GM12878 (cell line): ENCODE data around the gene N4BP2. TPM values are rescaled to one million over a fixed set of nuclear protein-coding genes. Genes with fewer than 3 reads are reported as not detected.

Source experiments
- CBX5 ChIP-seq: sonication (generic); IDR thresholded peaks from 2 replicates; pipeline ENCODE4 v1.6.1; 2016; ENCODE audit warnings: low read depth, moderate library complexity, mild to moderate bottlenecking, inconsistent platforms
- EGR1 ChIP-seq, 2 experiments: IDR thresholded peaks; 1 replicate in 1 of 2; 2 replicates in 1 of 2; pipeline ENCODE4 v1.6.1; 2011 to 2012; ENCODE audit warnings: low read depth in 2 of 2, low read length in 2 of 2, borderline replicate concordance in 1 of 2, mild to moderate bottlenecking in 1 of 2, moderate library complexity in 1 of 2
- FOXK2 ChIP-seq: fragments of 450-650 bp; IDR thresholded peaks from 2 replicates; pipeline ENCODE4 v1.6.1; 2017; ENCODE audit warnings: mild to moderate bottlenecking, moderate library complexity
- HCFC1 ChIP-seq: fragments of 150-350 bp; IDR thresholded peaks from 2 replicates; pipeline ENCODE4 v1.6.1; 2014; ENCODE audit warnings: low read length
- IRF4 ChIP-seq: IDR thresholded peaks from 2 replicates; pipeline ENCODE4 v1.6.1; 2011; ENCODE audit warnings: low read depth, low read length
- JUNB ChIP-seq: IDR thresholded peaks from 2 replicates; pipeline ENCODE4 v1.6.1; 2016; ENCODE audit warnings: antibody characterized with exemption, mild to moderate bottlenecking
- JUND ChIP-seq: IDR thresholded peaks from 2 replicates; pipeline ENCODE4 v1.6.1; 2012; ENCODE audit warnings: low read depth, mild to moderate bottlenecking, low read length, improper control_type of control experiment, moderate library complexity
- KLF5 ChIP-seq: fragments of 450-650 bp; IDR thresholded peaks from 2 replicates; pipeline ENCODE4 v1.6.1; 2014; ENCODE audit warnings: mild to moderate bottlenecking; ENCODE audit not compliant: partially characterized antibody
- MEF2B ChIP-seq: fragments of 450-650 bp; IDR thresholded peaks from 2 replicates; pipeline ENCODE4 v1.6.1; 2018; ENCODE audit warnings: mild to moderate bottlenecking, moderate library complexity; ENCODE audit not compliant: partially characterized antibody, poor library complexity, severe bottlenecking
- MTA2 ChIP-seq: fragments of 450-650 bp; IDR thresholded peaks from 2 replicates; pipeline ENCODE4 v1.6.1; 2016; ENCODE audit warnings: low read depth, mild to moderate bottlenecking, moderate library complexity
- MTA3 ChIP-seq: IDR thresholded peaks from 2 replicates; pipeline ENCODE4 v1.6.1; 2012; ENCODE audit warnings: low read length, inconsistent platforms, borderline replicate concordance
- MYC ChIP-seq: IDR thresholded peaks from 2 replicates; pipeline ENCODE4 v1.6.1; 2011; ENCODE audit warnings: mild to moderate bottlenecking, low read length, moderate library complexity, inconsistent platforms; ENCODE audit not compliant: insufficient read depth, insufficient replicate concordance, insufficient read length, severe bottlenecking
- NFXL1 ChIP-seq: fragments of 450-650 bp; IDR thresholded peaks from 2 replicates; pipeline ENCODE4 v1.6.1; 2017; ENCODE audit warnings: antibody characterized with exemption, mild to moderate bottlenecking, borderline replicate concordance
- POLR2A ChIP-seq: IDR thresholded peaks from 2 replicates; pipeline ENCODE4 v1.6.1; 2011; ENCODE audit warnings: low read depth, mild to moderate bottlenecking, low read length
- RUNX3 ChIP-seq: IDR thresholded peaks from 2 replicates; pipeline ENCODE4 v1.6.1; 2012; ENCODE audit warnings: low read length, inconsistent platforms
- SIX5 ChIP-seq: IDR thresholded peaks from 2 replicates; pipeline ENCODE4 v1.6.1; 2011; ENCODE audit warnings: mild to moderate bottlenecking, low read depth, low read length, moderate library complexity; ENCODE audit not compliant: severe bottlenecking
- SUPT20H ChIP-seq: IDR thresholded peaks from 2 replicates; pipeline ENCODE4 v1.6.1; 2011; ENCODE audit warnings: low read depth, mild to moderate bottlenecking, low read length, moderate library complexity, borderline replicate concordance; ENCODE audit not compliant: control insufficient read depth
- ZNF274 ChIP-seq: IDR thresholded peaks from one replicate; pipeline ENCODE4 v1.8.0; 2011; ENCODE audit not compliant: insufficient read length, insufficient read depth
- ZNF384 ChIP-seq: IDR thresholded peaks from 2 replicates; pipeline ENCODE4 v1.6.1; 2012; ENCODE audit warnings: low read depth, mild to moderate bottlenecking, low read length, improper control_type of control experiment, borderline replicate concordance
- polyA plus RNA-seq, 11 experiments: library from polyadenylated mRNA; depleted of rRNA in 4 of 11; unstranded in 6 of 11; stranded (reverse) in 5 of 11; fragments of >200 nt; fragmentation: Nextera tagmentation in 4 of 11; fragmentation: Illumina TruSeq in 1 of 11; extraction: Ambion mirVana in 4 of 11; extraction: Trizol in 1 of 11; gene quantifications; 1 replicate in 1 of 11; 2 replicates in 10 of 11; pipeline versions ENCODE4 v1.2.1 to v1.2.3, GENCODE V29; 2011 to 2016; ENCODE audit warnings: inconsistent platforms in 2 of 11, missing spikeins in 2 of 11, low read depth in 1 of 11
- total RNA-seq, 4 experiments: library from RNA; depleted of rRNA in 3 of 4; stranded (reverse); fragments of >200 nt in 3 of 4; fragmentation: Illumina TruSeq in 1 of 4; extraction: Trizol in 1 of 4; gene quantifications; 2 replicates each; pipeline versions ENCODE4 v1.2.1 to v1.2.3, GENCODE V29; 2013 to 2021
- TF ChIP-seq, protein P1 (sequence below): fragments of 450-650 bp; IDR thresholded peaks from 2 replicates; pipeline ENCODE4 v1.6.1; 2016; ENCODE audit warnings: mild to moderate bottlenecking, moderate library complexity, borderline replicate concordance
- TF ChIP-seq, protein P2 (sequence below): IDR thresholded peaks from 2 replicates; pipeline ENCODE4 v1.6.1; 2012; ENCODE audit warnings: improper control_type of control experiment, low read depth, low read length; ENCODE audit not compliant: insufficient replicate concordance

The N4BP2 gene
- total and polyA plus RNA-seq, 10 of the 15 experiments (the other 5 are each of a cell fraction or from before 2014, with no cell fraction given) = 2.3 to 18.7 (median 10.0) TPM

DNA sequence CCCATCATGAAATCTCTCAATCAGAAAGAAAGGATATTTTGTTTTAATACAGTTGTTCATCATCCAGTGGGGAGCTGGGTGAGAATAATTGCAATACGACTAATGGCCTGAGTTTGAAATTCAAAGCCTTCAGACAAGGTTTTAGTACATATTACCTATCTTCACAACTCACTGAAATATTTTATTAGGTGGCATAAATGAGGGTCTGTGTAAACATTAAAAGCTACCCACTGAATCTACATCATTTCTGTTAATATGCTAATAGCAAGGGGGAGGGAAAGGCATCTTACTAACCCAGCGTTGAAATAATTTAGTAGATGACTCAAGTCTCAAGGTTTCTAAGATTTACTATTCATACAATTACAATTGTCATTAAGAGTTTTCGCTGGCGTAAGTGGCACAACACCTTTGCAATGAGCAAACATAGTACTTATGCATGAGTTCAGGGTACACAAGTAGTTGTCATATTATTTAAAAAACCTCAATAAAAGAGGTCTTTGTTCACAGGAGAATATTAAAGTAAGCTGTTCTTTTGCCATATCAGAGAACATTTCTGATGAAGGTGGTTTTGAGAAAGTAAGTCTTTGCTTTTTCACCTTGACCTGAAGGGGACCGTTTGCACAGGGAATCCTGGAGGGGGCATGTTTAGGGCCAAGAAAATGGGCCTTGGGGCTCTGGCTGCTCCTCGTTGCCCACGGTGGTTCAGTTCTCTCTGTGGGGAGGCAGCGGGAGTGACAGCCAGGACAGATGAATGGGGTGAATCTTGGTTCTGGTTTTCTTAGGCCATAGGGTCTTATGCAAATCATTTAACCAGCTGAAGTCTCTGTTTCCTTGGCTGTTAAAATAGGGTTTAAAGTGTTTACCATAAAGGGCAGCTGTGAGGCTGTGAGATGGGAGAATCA lies 135.7 kb downstream of the N4BP2 start (continued):
- TF ChIP-seq MEF2B (no peak), JUNB (no peak), MTA3 (no peak), MYC (no peak), HCFC1 (no peak), ZNF384 (no peak), ZNF274 (no peak), JUND (no peak), CBX5 (no peak), POLR2A (peak; percentile 77), MTA2 (no peak; the same call in 1 of the 2 replicates), KLF5 (peak; percentile 12), RUNX3 (no peak), FOXK2 (no peak), SIX5 (no peak), SUPT20H (no peak), EGR1 (IDR thresholded peaks at IDR 0.05; ENCODE audit: borderline replicate concordance in 1 of 2, low read depth in 2 of 2, low read length in 2 of 2) (no peak), IRF4 (no peak), NFXL1 (no peak)
- TF ChIP-seq, protein P1, sequence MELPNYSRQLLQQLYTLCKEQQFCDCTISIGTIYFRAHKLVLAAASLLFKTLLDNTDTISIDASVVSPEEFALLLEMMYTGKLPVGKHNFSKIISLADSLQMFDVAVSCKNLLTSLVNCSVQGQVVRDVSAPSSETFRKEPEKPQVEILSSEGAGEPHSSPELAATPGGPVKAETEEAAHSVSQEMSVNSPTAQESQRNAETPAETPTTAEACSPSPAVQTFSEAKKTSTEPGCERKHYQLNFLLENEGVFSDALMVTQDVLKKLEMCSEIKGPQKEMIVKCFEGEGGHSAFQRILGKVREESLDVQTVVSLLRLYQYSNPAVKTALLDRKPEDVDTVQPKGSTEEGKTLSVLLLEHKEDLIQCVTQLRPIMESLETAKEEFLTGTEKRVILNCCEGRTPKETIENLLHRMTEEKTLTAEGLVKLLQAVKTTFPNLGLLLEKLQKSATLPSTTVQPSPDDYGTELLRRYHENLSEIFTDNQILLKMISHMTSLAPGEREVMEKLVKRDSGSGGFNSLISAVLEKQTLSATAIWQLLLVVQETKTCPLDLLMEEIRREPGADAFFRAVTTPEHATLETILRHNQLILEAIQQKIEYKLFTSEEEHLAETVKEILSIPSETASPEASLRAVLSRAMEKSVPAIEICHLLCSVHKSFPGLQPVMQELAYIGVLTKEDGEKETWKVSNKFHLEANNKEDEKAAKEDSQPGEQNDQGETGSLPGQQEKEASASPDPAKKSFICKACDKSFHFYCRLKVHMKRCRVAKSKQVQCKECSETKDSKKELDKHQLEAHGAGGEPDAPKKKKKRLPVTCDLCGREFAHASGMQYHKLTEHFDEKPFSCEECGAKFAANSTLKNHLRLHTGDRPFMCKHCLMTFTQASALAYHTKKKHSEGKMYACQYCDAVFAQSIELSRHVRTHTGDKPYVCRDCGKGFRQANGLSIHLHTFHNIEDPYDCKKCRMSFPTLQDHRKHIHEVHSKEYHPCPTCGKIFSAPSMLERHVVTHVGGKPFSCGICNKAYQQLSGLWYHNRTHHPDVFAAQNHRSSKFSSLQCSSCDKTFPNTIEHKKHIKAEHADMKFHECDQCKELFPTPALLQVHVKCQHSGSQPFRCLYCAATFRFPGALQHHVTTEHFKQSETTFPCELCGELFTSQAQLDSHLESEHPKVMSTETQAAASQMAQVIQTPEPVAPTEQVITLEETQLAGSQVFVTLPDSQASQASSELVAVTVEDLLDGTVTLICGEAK = no peak
- TF ChIP-seq, protein P2, sequence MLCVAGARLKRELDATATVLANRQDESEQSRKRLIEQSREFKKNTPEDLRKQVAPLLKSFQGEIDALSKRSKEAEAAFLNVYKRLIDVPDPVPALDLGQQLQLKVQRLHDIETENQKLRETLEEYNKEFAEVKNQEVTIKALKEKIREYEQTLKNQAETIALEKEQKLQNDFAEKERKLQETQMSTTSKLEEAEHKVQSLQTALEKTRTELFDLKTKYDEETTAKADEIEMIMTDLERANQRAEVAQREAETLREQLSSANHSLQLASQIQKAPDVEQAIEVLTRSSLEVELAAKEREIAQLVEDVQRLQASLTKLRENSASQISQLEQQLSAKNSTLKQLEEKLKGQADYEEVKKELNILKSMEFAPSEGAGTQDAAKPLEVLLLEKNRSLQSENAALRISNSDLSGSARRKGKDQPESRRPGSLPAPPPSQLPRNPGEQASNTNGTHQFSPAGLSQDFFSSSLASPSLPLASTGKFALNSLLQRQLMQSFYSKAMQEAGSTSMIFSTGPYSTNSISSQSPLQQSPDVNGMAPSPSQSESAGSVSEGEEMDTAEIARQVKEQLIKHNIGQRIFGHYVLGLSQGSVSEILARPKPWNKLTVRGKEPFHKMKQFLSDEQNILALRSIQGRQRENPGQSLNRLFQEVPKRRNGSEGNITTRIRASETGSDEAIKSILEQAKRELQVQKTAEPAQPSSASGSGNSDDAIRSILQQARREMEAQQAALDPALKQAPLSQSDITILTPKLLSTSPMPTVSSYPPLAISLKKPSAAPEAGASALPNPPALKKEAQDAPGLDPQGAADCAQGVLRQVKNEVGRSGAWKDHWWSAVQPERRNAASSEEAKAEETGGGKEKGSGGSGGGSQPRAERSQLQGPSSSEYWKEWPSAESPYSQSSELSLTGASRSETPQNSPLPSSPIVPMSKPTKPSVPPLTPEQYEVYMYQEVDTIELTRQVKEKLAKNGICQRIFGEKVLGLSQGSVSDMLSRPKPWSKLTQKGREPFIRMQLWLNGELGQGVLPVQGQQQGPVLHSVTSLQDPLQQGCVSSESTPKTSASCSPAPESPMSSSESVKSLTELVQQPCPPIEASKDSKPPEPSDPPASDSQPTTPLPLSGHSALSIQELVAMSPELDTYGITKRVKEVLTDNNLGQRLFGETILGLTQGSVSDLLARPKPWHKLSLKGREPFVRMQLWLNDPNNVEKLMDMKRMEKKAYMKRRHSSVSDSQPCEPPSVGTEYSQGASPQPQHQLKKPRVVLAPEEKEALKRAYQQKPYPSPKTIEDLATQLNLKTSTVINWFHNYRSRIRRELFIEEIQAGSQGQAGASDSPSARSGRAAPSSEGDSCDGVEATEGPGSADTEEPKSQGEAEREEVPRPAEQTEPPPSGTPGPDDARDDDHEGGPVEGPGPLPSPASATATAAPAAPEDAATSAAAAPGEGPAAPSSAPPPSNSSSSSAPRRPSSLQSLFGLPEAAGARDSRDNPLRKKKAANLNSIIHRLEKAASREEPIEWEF = peak; percentile 84
